HepG2 (cell line): ENCODE measurements around the gene CABLES2. TPM values are rescaled to one million over a fixed set of nuclear protein-coding genes. Genes with fewer than 3 reads are reported as not detected.

Experiments used
- AGO1 ChIP-seq: fragments of 200-400 bp; formaldehyde crosslinking; IDR thresholded peaks from 2 replicates; pipeline ENCODE4 v1.6.1; 2017; ENCODE audit warnings: mild to moderate bottlenecking, low read depth, low read length, moderate library complexity; ENCODE audit not compliant: poor library complexity, severe bottlenecking
- CEBPG ChIP-seq: IDR thresholded peaks from 2 replicates; pipeline ENCODE4 v1.6.1; 2016
- CENPT ChIP-seq: sonication (generic); formaldehyde crosslinking; IDR thresholded peaks from 2 replicates; pipeline ENCODE4 v1.8.0; 2022; ENCODE audit warnings: low read depth, mild to moderate bottlenecking, moderate library complexity, missing genetic modification reagents
- ETV5 ChIP-seq: IDR thresholded peaks from 2 replicates; pipeline ENCODE4 v1.6.1; 2018; ENCODE audit warnings: missing biosample characterization, missing genetic modification reagents, inconsistent platforms, borderline replicate concordance
- FOXO1 ChIP-seq: sonication (generic); formaldehyde crosslinking; IDR thresholded peaks from 2 replicates; pipeline ENCODE4 v1.4.0; 2020; ENCODE audit warnings: missing genetic modification reagents
- GTF3A ChIP-seq: sonication (generic); formaldehyde crosslinking; conservative IDR thresholded peaks from 2 replicates; pipeline ENCODE4 v1.4.0; 2020; ENCODE audit warnings: mild to moderate bottlenecking, missing genetic modification reagents
- KDM6A ChIP-seq: IDR thresholded peaks from 2 replicates; pipeline ENCODE4 v1.6.1; 2016; ENCODE audit warnings: low read depth
- NFIC ChIP-seq: IDR thresholded peaks from 2 replicates; pipeline ENCODE4 v1.6.1; 2012; ENCODE audit warnings: mild to moderate bottlenecking, low read length, inconsistent platforms
- NONO ChIP-seq, 2 experiments: fragments of 450-650 bp in 1 of 2; sonication (generic) in 1 of 2; formaldehyde crosslinking in 1 of 2; IDR thresholded peaks in 1 of 2; conservative IDR thresholded peaks in 1 of 2; 2 replicates each; pipeline versions ENCODE4 v1.6.1 to v1.8.0; 2017 to 2022; ENCODE audit warnings: mild to moderate bottlenecking in 1 of 2, missing genetic modification reagents in 1 of 2, moderate library complexity in 1 of 2
- NR3C1 ChIP-seq: sonication (generic); formaldehyde crosslinking; IDR thresholded peaks from 2 replicates; pipeline ENCODE4 v1.4.0; 2020; ENCODE audit warnings: missing genetic modification reagents
- RAD21 ChIP-seq: fragments of 450-650 bp; formaldehyde crosslinking; IDR thresholded peaks from 2 replicates; pipeline ENCODE4 v1.5.0; 2020; ENCODE audit warnings: mild to moderate bottlenecking
- SIX1 ChIP-seq: sonication (generic); formaldehyde crosslinking; IDR thresholded peaks from 2 replicates; pipeline ENCODE4 v1.4.0; 2020; ENCODE audit warnings: missing genetic modification reagents, borderline replicate concordance
- TMF1 ChIP-seq: sonication (generic); formaldehyde crosslinking; IDR thresholded peaks from 2 replicates; pipeline ENCODE4 v1.8.1; 2022; ENCODE audit warnings: low read depth, missing genetic modification reagents
- ZFP1 ChIP-seq: IDR thresholded peaks from 2 replicates; pipeline ENCODE4 v1.6.1; 2016
- ZFY ChIP-seq: sonication (generic); formaldehyde crosslinking; IDR thresholded peaks from 2 replicates; pipeline ENCODE4 v1.4.0; 2020; ENCODE audit warnings: missing genetic modification reagents
- ZNF124 ChIP-seq: sonication (generic); formaldehyde crosslinking; IDR thresholded peaks from 2 replicates; pipeline ENCODE4 v1.4.0; 2020; ENCODE audit warnings: missing genetic modification reagents
- ZNF292 ChIP-seq: sonication (generic); formaldehyde crosslinking; IDR thresholded peaks from 2 replicates; pipeline ENCODE4 v1.8.1; 2022; ENCODE audit warnings: mild to moderate bottlenecking, low read depth, missing genetic modification reagents, borderline replicate concordance
- ZNF296 ChIP-seq: sonication (generic); formaldehyde crosslinking; conservative IDR thresholded peaks from 2 replicates; pipeline ENCODE4 v1.5.0; 2020; ENCODE audit warnings: mild to moderate bottlenecking, missing genetic modification reagents
- ZNF350 ChIP-seq: sonication (generic); formaldehyde crosslinking; IDR thresholded peaks from 2 replicates; pipeline ENCODE4 v1.4.0; 2020; ENCODE audit warnings: mild to moderate bottlenecking, low read depth, missing genetic modification reagents, borderline replicate concordance
- ZNF570 ChIP-seq: sonication (generic); formaldehyde crosslinking; IDR thresholded peaks from 2 replicates; pipeline ENCODE4 v1.4.0; 2020; ENCODE audit warnings: mild to moderate bottlenecking, missing genetic modification reagents, borderline replicate concordance
- ZNF703 ChIP-seq: sonication (generic); formaldehyde crosslinking; IDR thresholded peaks from 2 replicates; pipeline ENCODE4 v1.5.1; 2020; ENCODE audit warnings: missing genetic modification reagents, mild to moderate bottlenecking, moderate library complexity, borderline replicate concordance
- ZNF878 ChIP-seq: sonication (generic); formaldehyde crosslinking; IDR thresholded peaks from 2 replicates; pipeline ENCODE4 v1.8.1; 2023; ENCODE audit warnings: mild to moderate bottlenecking, missing genetic modification reagents, moderate library complexity
- polyA plus RNA-seq, 8 experiments: library from polyadenylated mRNA; depleted of rRNA in 3 of 8; stranded (reverse) in 7 of 8; unstranded in 1 of 8; fragments of >200 nt; fragmentation: Illumina TruSeq in 4 of 8; extraction: Trizol in 4 of 8; gene quantifications; 2 replicates each; pipeline versions ENCODE4 v1.2.1 to v1.2.3, GENCODE V29; 2011 to 2016; ENCODE audit warnings: low read depth in 4 of 8, missing spikeins in 1 of 8, mixed read lengths in 1 of 8; ENCODE audit not compliant: insufficient read depth in 1 of 8
- total RNA-seq, 5 experiments: library from RNA; depleted of rRNA; stranded (reverse); fragments of >200 nt; fragmentation: Illumina TruSeq; extraction: Trizol; gene quantifications; 2 replicates each; pipeline ENCODE4 v1.2.3, GENCODE V29; 2016; ENCODE audit warnings: low read depth in 1 of 5
- TF ChIP-seq, protein P1 (sequence below): IDR thresholded peaks from 2 replicates; pipeline ENCODE4 v1.6.1; 2016; ENCODE audit warnings: low read depth, missing genetic modification reagents, missing compliant biosample characterization
- TF ChIP-seq, protein P2 (sequence below): sonication (generic); formaldehyde crosslinking; IDR thresholded peaks from 2 replicates; pipeline ENCODE4 v1.8.0; 2022; ENCODE audit warnings: mild to moderate bottlenecking, missing genetic modification reagents, borderline replicate concordance

CABLES2 gene
- total and polyA plus RNA-seq, 2 of the 13 experiments (the other 11 are each of a cell fraction or from before 2014, with no cell fraction given), result 5.2 to 9.7 TPM

DNA sequence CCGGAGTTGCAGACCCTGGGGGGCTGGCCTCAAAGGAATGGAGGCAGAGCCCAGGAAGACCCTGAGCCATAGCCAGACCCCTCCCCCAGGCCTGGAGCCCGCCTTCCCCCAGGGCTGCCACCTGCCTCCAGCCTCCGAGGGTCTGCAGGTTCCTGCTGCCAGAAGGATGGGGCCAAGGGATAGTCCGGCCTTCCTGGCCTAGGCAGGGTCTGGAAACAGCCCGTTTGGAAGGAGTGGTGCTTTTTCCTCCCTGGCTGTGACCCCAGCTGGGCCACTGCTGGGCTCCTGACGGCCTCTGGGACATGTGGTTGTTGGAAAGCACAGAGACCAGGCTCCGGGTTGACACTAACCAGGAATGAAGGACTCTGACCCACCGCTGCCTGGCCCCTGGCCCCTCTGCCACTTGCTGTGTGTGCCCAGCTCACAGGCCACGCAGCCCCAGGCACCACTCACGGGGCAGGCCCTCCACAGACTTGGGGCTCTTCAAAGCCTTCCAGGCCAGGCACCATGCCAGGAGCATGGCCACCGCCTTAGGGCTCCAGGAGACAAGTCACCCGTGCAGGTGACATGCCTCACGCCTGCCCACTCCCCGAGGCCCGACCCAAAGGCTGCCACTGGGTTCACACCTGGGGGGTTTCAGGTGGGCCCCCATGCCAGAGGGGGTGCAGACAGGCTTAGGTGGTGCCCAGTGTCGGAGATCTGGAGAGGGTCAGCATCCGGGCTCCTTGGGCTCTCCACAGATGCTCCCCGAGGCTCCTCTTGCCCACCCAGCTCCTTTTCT lies 36.1 kb downstream of the CABLES2 start (continued):
- TF ChIP-seq FOXO1 (CRISPR knock-in tag), result peak; percentile 72
- TF ChIP-seq, protein P1, sequence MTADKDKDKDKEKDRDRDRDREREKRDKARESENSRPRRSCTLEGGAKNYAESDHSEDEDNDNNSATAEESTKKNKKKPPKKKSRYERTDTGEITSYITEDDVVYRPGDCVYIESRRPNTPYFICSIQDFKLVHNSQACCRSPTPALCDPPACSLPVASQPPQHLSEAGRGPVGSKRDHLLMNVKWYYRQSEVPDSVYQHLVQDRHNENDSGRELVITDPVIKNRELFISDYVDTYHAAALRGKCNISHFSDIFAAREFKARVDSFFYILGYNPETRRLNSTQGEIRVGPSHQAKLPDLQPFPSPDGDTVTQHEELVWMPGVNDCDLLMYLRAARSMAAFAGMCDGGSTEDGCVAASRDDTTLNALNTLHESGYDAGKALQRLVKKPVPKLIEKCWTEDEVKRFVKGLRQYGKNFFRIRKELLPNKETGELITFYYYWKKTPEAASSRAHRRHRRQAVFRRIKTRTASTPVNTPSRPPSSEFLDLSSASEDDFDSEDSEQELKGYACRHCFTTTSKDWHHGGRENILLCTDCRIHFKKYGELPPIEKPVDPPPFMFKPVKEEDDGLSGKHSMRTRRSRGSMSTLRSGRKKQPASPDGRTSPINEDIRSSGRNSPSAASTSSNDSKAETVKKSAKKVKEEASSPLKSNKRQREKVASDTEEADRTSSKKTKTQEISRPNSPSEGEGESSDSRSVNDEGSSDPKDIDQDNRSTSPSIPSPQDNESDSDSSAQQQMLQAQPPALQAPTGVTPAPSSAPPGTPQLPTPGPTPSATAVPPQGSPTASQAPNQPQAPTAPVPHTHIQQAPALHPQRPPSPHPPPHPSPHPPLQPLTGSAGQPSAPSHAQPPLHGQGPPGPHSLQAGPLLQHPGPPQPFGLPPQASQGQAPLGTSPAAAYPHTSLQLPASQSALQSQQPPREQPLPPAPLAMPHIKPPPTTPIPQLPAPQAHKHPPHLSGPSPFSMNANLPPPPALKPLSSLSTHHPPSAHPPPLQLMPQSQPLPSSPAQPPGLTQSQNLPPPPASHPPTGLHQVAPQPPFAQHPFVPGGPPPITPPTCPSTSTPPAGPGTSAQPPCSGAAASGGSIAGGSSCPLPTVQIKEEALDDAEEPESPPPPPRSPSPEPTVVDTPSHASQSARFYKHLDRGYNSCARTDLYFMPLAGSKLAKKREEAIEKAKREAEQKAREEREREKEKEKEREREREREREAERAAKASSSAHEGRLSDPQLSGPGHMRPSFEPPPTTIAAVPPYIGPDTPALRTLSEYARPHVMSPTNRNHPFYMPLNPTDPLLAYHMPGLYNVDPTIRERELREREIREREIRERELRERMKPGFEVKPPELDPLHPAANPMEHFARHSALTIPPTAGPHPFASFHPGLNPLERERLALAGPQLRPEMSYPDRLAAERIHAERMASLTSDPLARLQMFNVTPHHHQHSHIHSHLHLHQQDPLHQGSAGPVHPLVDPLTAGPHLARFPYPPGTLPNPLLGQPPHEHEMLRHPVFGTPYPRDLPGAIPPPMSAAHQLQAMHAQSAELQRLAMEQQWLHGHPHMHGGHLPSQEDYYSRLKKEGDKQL (CRISPR knock-in tag), result 0 out of 2 replicates have a peak, but pooled peaks have one; percentile 17
- peak; percentile 27 for TF ChIP-seq ZFY
- TF ChIP-seq, protein P2, sequence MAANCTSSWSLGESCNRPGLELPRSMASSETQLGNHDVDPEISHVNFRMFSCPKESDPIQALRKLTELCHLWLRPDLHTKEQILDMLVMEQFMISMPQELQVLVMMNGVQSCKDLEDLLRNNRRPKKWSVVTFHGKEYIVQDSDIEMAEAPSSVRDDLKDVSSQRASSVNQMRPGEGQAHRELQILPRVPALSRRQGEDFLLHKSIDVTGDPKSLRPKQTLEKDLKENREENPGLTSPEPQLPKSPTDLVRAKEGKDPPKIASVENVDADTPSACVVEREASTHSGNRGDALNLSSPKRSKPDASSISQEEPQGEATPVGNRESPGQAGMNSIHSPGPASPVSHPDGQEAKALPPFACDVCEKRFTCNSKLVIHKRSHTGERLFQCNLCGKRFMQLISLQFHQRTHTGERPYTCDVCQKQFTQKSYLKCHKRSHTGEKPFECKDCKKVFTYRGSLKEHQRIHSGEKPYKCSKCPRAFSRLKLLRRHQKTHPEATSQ (CRISPR knock-in tag), result no peak; the same call in 1 of the 2 replicates
- no peak for TF ChIP-seq GTF3A (CRISPR knock-in tag)
- TF ChIP-seq SIX1 (CRISPR knock-in tag), result no peak; the same call in 1 of the 2 replicates
- TF ChIP-seq ZNF124, result 0 out of 2 replicates have a peak, but pooled peaks have one; percentile 32
- peak; percentile 68 for TF ChIP-seq ZNF292
- no peak for TF ChIP-seq CENPT
- peak; percentile 77 for TF ChIP-seq TMF1 (CRISPR knock-in tag)
- peak; percentile 12; the same call in 1 of the 2 replicates for TF ChIP-seq ETV5 (CRISPR knock-in tag)
- peak; percentile 39 for TF ChIP-seq RAD21 (CRISPR knock-in tag)
- TF ChIP-seq ZNF878 (CRISPR knock-in tag), result no peak
- peak; percentile 95 for TF ChIP-seq AGO1
- TF ChIP-seq NFIC, result no peak
- no peak for TF ChIP-seq ZNF703
- no peak for TF ChIP-seq NR3C1 (CRISPR knock-in tag)
- TF ChIP-seq CEBPG (CRISPR knock-in tag), result no peak
- no peak for TF ChIP-seq ZNF570 (CRISPR knock-in tag)
- TF ChIP-seq ZFP1 (CRISPR knock-in tag), result no peak
- no peak for TF ChIP-seq NONO (IDR thresholded peaks at IDR 0.05)
- peak; percentile 61; the same call in 1 of the 2 replicates for TF ChIP-seq NONO (CRISPR knock-in tag; conservative IDR thresholded peaks at IDR 0.05)
- peak; percentile 78 for TF ChIP-seq KDM6A (CRISPR knock-in tag)
- no peak; the same call in 1 of the 2 replicates for TF ChIP-seq ZNF350 (CRISPR knock-in tag)
- TF ChIP-seq ZNF296 (CRISPR knock-in tag), result peak; percentile 65
